Activated CD4-positive, alpha-beta T cell treated with anti-CD3 and anti-CD28 coated beads for 1 hour (primary cell): ENCODE data around the gene HELZ.
A peak's percentile ranks its signal among the peaks of the same experiment; 100 is the strongest.
"Not testable (repeated sequence)": the region's sequence is repeated elsewhere in the genome, so short reads cannot be mapped to it uniquely, and the experiment has no call there.

Source experiments
- DNase-seq: peaks from one replicate; pipeline ENCODE4 v3.0.0-alpha.2; 2020

The HELZ gene

GRCh38 chr17:67245073-67245693 lies at the start of gene HELZ:
Gene HELZ (minus strand): TSS chr17:67245196. CDS start chr17:67218804, 26,392 bp downstream.
- peak; percentile 53 for DNase-seq

DNA sequence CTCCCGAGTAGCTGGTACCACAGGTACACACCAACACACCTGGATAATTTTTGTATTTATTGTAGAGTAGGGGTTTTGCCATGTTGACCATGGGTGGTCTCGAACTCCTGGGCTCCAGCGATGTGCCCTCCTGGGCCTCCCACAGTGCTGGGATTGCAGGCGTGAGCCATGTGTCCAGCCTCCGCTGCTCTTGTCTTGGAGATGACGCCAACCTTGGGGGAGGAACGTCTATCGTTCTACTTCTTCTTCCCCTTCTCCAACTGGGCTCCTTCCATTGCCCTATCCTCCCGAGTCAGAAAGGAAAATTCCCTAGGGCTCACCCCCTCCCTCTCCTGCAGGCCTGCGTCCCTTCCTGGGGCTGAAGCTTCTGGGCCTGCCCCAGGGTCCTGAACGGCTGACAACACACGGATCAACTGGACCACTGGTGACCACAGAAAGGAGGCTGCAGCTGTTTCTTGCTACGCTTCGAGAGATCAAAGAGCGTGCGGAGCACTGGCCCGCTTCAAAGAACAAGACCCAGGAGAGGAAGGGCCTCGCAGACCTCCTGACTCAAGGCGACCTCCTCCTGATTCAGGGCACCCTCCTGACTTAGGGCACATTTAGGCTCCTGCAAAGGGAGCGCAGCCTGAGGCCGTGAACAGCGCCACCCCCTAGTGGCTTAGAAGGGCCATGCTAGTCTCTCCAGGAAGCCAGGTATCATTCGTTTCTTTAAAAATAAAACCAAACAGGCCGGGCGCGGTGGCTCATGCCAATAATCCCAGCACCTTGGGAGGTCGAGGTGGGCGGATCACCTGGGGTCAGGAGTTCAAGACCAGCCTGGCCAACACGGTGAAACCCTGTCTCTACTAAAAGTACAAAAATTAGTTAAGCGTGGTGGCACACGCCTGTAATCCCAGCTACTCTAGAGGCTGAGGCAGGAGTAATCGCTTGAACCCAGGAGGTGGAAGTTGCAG lies 48.5 kb upstream of the HELZ start:
- DNase-seq = peak; percentile 47

- no peak for DNase-seq
Observed at GRCh38 chr17:67290711-67291291, 45.8 kb upstream of the HELZ start.

DNA sequence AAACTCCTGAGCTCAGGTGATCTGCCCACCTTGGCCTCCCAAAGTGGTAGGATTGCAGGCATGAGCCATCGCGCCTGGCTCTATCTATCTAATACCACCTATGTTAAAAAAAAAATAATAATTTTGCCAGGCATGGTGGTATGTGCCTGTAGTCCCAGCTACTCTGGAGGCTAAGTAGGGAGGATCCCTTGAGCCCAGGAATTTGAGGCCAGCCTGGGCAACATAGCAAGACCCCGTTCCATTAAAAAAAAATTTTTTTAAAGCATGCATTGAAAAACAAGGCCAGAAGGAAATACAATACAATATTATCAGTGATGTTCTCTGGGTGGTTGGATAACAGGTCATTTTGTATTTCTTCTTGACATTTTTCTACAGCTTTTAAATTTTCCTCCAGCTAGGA lies 45.2 kb upstream of the HELZ start:
- DNase-seq = no peak

- no peak for DNase-seq
Observed at GRCh38 chr17:67289181-67289876, 44.3 kb upstream of the HELZ start.

- not testable (repeated sequence) for DNase-seq
Observed at GRCh38 chr17:67286826-67287225, 41.8 kb upstream of the HELZ start.

DNA sequence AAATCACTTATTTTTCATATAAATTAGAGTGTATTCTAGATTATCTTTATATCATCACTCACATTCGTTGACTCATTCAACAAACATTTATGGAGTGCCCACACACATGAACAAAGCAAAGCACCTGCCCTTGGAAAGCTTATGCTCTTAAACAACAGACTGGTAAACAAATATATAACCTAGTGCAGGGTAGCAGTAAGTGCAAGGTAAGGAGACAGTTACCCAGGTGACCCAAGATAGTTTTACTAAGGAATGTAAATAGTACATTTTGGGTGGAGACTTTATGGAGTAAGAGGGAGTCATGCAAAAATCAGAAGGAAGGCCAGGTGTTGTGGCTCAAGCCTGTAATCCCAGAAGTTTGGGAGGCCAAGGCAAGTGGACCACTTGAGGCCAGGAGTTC lies 40.4 kb upstream of the HELZ start:
- no peak for DNase-seq

GRCh38 chr17:67283731-67284516 lies 38.9 kb upstream of the HELZ start:
- DNase-seq = no peak

DNA sequence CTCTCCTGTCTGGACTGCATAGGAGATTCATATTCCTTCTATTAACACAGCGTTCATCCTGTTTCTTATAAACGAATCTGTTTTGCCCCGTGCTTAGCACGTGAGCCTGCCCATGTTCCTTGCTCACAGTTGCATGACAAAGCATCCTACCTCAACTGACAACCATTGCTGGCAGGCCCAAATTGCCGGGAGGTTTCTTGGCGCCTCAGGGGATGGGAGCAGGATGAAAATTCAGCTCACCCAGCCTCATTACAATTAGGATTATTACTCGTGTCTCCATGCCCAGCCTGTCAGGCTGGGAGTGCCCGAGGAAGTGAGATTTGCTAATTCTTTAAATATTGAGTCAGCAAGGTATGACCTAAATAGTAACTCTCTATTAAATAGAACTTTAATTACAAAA lies 36.7 kb upstream of the HELZ start:
- DNase-seq = no peak

GRCh38 chr17:67281053-67281452 lies 36.1 kb upstream of the HELZ start:
- no peak for DNase-seq

- no peak for DNase-seq
Observed at GRCh38 chr17:67280279-67280678, 35.3 kb upstream of the HELZ start.

DNA sequence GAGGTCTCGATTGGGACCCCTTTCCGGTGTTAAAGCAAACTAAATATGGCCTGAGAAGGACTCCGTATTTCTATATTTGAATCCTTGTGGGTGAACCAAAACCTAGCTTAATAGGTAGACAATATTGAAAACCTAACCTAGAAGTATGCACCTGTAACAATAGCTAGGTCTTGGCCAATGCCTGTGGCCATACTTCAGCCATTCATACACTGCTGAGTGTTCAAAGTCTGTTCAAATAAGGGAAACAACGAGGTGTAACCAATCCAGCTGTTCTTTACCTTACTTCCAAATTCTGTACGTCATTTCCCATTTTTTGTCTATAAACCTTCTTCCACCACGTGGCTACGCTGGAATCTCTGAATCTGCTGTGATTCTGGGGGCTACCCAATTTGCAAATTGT lies 34.1 kb upstream of the HELZ start:
- no peak for DNase-seq

- no peak for DNase-seq
Observed at GRCh38 chr17:67278363-67278762, 33.4 kb upstream of the HELZ start.

- DNase-seq = no peak
Observed at GRCh38 chr17:67276075-67276474, 31.1 kb upstream of the HELZ start.

DNA sequence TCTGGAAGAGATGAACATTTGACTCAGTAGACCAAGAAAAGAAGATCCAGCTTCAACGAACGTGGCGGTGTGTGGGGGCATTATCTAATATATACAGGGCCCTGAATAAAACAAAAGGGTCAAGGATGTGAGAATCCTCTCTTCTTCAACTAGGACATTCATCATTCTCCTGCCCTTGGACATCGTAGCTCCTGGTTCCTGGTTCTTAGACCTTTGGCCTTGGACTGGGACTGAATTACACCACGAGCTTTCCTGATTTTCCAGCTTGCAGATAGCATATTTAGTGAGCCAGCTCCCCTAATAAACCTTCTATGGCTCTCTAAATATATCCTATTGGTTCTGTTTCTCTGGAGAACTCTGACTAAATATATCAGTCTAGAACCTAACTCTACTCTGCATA lies 29.5 kb upstream of the HELZ start:
- no peak for DNase-seq

DNA sequence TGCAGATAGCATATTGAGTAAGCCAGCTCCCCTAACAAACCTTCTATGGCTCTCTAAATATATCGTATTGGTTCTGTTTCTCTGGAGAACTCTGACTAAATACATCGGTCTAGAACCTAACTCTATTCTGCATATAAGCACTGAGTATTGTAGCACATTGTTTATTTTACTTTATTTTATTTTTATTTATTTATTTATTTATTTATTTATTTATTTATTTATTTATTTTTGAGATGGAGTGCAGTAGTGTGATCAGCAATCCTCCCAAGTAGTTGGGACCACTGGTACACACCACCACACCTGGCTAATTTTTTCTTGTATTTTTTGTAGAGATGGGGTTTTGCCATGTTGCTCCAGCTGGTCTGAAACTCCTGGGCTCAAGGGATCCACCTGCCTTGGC lies 28.9 kb upstream of the HELZ start:
- no peak for DNase-seq

GRCh38 chr17:67272312-67273047 lies 27.5 kb upstream of the HELZ start:
- DNase-seq = no peak

GRCh38 chr17:67271187-67271586 lies 26.2 kb upstream of the HELZ start:
- not testable (repeated sequence) for DNase-seq

DNA sequence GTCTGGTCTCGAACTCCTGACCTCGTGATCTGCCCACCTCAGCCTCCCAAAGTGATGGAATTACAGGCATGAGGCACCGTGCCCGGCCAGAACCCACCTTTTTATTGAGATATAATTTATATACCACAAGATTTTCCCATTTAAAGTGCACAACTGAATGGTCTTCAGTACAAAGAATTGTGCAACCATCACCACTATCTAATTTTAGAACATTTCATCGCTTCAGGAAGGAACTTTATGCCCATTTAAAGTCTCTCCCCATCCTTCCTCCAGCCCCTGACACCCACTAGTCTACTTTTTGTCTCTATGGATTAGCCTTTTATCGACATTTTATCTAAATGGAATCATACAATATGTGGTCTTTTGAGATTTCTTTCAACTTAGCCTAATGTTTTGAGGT lies 25.4 kb upstream of the HELZ start:
- DNase-seq = no peak

DNA sequence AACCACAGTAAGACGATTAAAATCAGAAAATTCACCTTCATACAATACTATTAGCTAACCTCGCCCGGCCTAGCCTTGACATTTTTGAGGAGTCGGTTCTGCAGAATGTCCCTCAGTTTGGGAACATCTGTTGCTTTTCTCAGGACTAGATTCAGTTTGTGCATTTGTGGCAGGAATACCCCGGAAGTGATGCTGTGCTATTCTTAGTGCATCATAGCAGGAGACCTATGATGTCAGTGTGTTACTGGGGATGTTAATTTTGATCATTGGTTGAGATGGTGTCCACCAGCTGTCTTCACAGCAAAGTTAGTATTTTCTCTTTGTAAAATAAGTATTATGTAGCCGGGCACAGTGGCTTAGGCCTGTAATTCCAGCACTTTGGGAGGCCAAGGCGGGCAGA lies 21.5 kb upstream of the HELZ start:
- DNase-seq = no peak

DNA sequence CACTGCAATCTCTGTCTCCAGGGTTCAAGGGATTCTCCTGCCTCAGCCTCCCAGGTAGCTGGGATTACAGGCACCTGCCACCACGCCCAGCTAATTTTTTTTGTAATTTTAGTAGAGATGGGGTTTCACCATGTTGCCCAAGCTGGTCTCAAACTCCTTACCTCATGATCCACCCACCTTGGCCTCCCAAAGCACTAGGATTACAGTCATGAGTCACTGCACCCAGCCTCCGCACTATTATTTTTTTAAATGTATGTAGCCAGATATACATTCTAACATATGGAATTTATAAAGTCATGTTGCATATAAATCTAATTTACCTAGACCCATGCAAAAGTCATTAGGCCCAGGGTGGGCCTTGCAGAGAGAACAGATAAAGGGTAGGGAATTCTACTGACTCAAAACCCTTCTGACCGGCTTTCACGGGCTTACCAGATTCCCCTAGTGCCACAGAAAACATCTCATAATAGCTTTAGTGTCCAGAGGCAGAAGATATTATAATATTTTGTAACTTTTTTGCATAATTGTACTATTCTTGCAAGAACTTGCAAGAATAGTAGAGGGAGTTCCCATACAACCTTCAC lies 20.5 kb upstream of the HELZ start:
- no peak for DNase-seq
